ENCODE measurements around the gene TMEM175.

Gene TMEM175

DNA sequence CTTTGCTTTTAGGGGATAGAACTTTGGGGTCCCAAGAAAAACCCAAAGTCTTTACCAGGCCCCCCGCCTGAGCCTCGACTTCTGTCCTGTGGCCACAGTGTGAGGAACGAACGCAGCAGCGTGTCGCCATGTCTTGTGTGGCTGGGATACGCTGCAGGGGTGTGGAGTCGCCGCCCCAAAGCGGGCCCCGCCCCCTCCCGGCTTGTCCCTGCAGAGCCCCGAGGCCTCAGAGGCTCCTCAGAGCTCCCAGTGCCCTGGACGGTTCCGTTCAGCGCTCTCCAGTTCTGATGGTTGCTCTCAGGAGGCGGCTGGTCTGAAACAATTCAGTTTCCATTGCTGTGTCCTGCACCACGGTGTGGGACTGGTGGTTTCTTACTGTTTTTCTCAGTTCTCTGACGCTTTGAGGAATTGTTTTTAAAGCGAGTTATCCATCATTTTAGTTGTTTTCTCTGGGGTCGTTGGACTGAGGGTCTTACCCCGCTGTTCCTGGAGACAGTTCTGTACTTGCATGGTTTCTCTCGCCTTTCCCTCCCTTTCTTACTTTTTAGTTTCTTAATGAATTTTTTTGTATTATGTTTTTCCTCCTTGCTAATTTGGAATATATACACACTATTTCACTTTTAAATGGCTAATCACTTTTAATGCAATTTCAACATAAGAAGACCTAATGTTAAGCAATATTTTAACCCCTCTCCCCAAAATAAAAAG lies 53.0 kb downstream of the TMEM175 start:
- no peaks in the 10 kb centered on the region for H3K36me3 ChIP-seq (ENCODE audit: control insufficient read depth, insufficient read depth, low read length)
- TF ChIP-seq, protein P1, sequence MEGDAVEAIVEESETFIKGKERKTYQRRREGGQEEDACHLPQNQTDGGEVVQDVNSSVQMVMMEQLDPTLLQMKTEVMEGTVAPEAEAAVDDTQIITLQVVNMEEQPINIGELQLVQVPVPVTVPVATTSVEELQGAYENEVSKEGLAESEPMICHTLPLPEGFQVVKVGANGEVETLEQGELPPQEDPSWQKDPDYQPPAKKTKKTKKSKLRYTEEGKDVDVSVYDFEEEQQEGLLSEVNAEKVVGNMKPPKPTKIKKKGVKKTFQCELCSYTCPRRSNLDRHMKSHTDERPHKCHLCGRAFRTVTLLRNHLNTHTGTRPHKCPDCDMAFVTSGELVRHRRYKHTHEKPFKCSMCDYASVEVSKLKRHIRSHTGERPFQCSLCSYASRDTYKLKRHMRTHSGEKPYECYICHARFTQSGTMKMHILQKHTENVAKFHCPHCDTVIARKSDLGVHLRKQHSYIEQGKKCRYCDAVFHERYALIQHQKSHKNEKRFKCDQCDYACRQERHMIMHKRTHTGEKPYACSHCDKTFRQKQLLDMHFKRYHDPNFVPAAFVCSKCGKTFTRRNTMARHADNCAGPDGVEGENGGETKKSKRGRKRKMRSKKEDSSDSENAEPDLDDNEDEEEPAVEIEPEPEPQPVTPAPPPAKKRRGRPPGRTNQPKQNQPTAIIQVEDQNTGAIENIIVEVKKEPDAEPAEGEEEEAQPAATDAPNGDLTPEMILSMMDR (IDR thresholded peaks at IDR 0.05), result no peak
- peak overlapping the region; percentile 42 for H2AFZ ChIP-seq
- H3K27me3 ChIP-seq (ENCODE audit: control insufficient read depth, insufficient read depth, low read length), result no peaks in the 10 kb centered on the region
- no peak overlapping the region for H3K9ac ChIP-seq
- H3K9me3 ChIP-seq (ENCODE audit: control insufficient read depth, low read length), result no peaks in the 10 kb centered on the region
- H3K79me2 ChIP-seq, result no peaks in the 10 kb centered on the region
- H3K4me3 ChIP-seq (ENCODE audit: low read depth, low read length), result peak overlapping the region; percentile 42
- H3K27ac ChIP-seq, result no peak overlapping the region
- no peaks in the 10 kb centered on the region for H3K4me1 ChIP-seq
- H3K4me2 ChIP-seq (ENCODE audit: low read length), result peak overlapping the region; percentile 52

DNA sequence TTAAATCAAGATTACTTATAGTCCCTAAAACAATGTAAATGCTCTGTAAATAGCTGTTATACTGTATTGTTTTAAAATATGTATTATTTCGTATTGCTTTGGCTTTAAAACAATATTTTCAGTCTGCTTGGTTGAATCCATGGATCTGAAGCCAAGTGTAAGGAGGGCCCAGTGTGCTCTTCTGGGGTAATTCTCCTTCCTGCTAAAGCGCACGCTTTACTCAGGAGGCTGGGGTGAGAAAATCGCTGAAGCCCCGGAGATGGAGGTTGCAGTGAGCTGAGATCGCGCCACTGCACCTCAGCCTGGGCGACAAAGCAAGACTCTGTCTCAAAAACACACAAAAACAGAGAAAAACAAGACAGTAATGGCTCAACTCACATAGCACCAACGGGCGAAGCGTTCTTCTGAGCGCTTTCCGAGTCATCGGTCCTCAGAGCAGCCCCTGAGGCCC lies 54.2 kb downstream of the TMEM175 start:
- Histone ChIP-seq H3K36me3 (ENCODE audit: control insufficient read depth, insufficient read depth, low read length) (no peaks in the 10 kb centered on the region), H3K4me3 (ENCODE audit: low read depth, low read length) (peak overlapping the region; percentile 64)

DNA sequence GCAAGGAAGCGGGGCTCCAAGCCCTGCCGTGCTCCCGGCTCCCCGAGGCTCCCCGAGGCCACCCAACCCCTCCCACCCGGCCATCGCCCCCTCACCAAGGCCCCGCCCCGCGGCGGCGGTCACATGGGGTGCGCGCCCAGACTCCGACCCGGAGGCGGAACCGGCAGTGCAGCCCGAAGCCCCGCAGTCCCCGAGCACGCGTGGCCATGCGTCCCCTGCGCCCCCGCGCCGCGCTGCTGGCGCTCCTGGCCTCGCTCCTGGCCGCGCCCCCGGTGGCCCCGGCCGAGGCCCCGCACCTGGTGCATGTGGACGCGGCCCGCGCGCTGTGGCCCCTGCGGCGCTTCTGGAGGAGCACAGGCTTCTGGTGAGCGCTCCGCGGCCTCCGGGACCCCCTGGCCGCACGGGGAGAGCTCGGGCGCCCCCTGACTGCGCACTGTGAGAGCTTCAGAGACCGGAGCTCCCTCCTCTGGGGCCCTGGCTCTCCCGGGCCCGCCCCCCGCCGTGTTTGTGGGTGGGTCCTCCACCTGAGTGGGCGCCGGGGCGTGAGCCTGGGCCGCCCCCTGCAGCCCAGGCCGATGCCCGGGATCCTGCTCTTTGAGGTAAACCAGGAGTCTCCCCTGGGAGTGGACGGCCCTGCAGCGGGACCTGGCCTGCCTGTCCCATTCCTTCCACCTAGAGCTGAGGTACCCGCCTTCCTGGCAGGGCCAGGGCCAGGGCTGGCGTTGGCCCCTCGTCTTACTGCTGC lies 54.8 kb downstream of the TMEM175 start, which contains the start of gene IDUA:
TSS of gene IDUA (plus strand) at position 166 of the 745 bp plus-strand sequence. CDS start at position 207, 41 bp downstream.
- no peak within 1 kb of the TSS for H3K9ac ChIP-seq
- H3K4me1 ChIP-seq, result no peaks in the 10 kb centered on the region
- no peaks in the 10 kb centered on the region for H3K27me3 ChIP-seq (ENCODE audit: control insufficient read depth, insufficient read depth, low read length)
- H3K9me3 ChIP-seq (ENCODE audit: control insufficient read depth, low read length), result no peaks in the 10 kb centered on the region
- H3K36me3 ChIP-seq (ENCODE audit: control insufficient read depth, insufficient read depth, low read length), result no peaks in the 10 kb centered on the region
- TF ChIP-seq, protein P1 (IDR thresholded peaks at IDR 0.05), result peak; percentile 39
- peak within 1 kb of the TSS; percentile 64 for H3K4me3 ChIP-seq (ENCODE audit: low read depth, low read length)
- peak within 1 kb of the TSS; percentile 83 for H2AFZ ChIP-seq
- peak within 1 kb of the TSS; percentile 19 for H3K27ac ChIP-seq
- H3K79me2 ChIP-seq, result no peaks in the 10 kb centered on the region
- H3K4me2 ChIP-seq (ENCODE audit: low read length), result peak within 1 kb of the TSS; percentile 92

More for the DNA sequence above, 54.2 kb downstream of the TMEM175 start:
- no peaks in the 10 kb centered on the region for H3K79me2 ChIP-seq
- no peaks in the 10 kb centered on the region for H3K9me3 ChIP-seq (ENCODE audit: control insufficient read depth, low read length)
- no peak overlapping the region for H3K9ac ChIP-seq
- peak overlapping the region; percentile 19 for H3K27ac ChIP-seq
- no peaks in the 10 kb centered on the region for H3K4me1 ChIP-seq
- TF ChIP-seq, protein P1 (IDR thresholded peaks at IDR 0.05), result no peak
- H2AFZ ChIP-seq, result peak overlapping the region; percentile 83
- H3K27me3 ChIP-seq (ENCODE audit: control insufficient read depth, insufficient read depth, low read length), result no peaks in the 10 kb centered on the region
- H3K4me2 ChIP-seq (ENCODE audit: low read length), result peak overlapping the region; percentile 92

DNA sequence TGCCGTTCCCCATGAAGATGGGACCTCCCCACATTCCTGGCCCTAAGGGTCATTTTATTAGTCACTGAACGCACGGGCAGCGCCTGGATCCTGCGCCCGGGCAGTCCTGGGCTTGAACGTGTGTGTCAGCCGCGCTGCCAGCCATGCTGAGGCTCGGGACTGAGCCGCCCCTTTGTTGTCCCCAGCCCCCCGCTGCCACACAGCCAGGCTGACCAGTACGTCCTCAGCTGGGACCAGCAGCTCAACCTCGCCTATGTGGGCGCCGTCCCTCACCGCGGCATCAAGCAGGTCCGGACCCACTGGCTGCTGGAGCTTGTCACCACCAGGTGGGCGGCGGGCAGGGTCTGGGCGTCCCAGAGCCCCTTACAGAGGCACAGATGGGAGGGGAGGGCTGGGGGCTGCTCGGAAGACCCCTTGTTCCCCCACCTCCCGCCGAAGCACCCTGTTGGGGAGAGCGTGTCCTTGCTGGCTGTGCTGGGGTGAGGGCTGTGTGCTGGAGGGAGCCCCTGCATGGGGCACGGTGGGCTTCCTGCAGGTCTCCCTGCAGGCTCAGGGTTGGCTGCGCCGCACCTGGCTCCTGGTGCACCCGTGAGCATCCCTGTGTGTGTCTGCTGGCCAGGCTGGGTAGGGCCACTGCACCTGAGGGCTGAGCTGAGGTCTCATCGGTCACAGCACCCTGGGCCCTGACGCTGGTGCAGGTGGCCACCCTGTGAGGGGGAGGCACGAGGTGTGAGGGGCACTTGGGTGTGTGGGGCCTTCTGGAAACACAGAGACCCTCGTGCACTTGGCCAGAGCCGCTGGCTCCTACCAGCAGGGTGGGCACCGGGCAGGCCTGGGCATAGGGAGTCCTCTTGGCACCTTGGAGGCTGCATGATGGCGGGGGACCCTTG lies 55.6 kb downstream of the TMEM175 start:
- no peaks in the 10 kb centered on the region for H3K27me3 ChIP-seq (ENCODE audit: control insufficient read depth, insufficient read depth, low read length)
- H3K4me2 ChIP-seq (ENCODE audit: low read length), result peak overlapping the region; percentile 92
- no peaks in the 10 kb centered on the region for H3K36me3 ChIP-seq (ENCODE audit: control insufficient read depth, insufficient read depth, low read length)
- no peak overlapping the region for H3K9ac ChIP-seq
- peak overlapping the region; percentile 64 for H3K4me3 ChIP-seq (ENCODE audit: low read depth, low read length)
- no peaks in the 10 kb centered on the region for H3K9me3 ChIP-seq (ENCODE audit: control insufficient read depth, low read length)
- TF ChIP-seq, protein P1 (IDR thresholded peaks at IDR 0.05), result no peak
- peak overlapping the region; percentile 72 for H2AFZ ChIP-seq
- no peaks in the 10 kb centered on the region for H3K79me2 ChIP-seq
- H3K4me1 ChIP-seq, result peaks cover 4% of the 10 kb centered on the region
- H3K27ac ChIP-seq, result no peak overlapping the region

All from parathyroid adenoma (tissue), 2 donors.